Transverse colon (tissue), 4 donors: ENCODE data around the gene BLZF1.

Experiments used
- CTCF ChIP-seq, 5 experiments: fragments of 200-600 bp in 3 of 5; fragments of 450-650 bp in 2 of 5; sonication (generic) in 3 of 5; IDR thresholded peaks; 1 replicate in 2 of 5; 2 replicates in 3 of 5; pipeline ENCODE4 v1.5.1; 2016 to 2017; ENCODE audit warnings: antibody characterized with exemption in 5 of 5, inconsistent platforms in 3 of 5, mild to moderate bottlenecking in 2 of 5, moderate library complexity in 1 of 5
- EP300 ChIP-seq: sonication (generic); formaldehyde crosslinking; IDR thresholded peaks from one replicate; pipeline ENCODE4 v1.6.1; 2017; ENCODE audit warnings: antibody characterized with exemption, low read depth
- POLR2A ChIP-seq: fragments of 450-650 bp; IDR thresholded peaks from one replicate; pipeline ENCODE4 v1.6.1; 2016; ENCODE audit warnings: antibody characterized with exemption, mild to moderate bottlenecking, moderate library complexity
- POLR2AphosphoS5 ChIP-seq, 3 donors: sonication (generic); formaldehyde crosslinking; IDR thresholded peaks; one replicate each; pipeline ENCODE4 v1.6.1; 2016; ENCODE audit warnings: antibody characterized with exemption in 3 of 3

GRCh38 chr1:169325117-169325516 is 42.9 kb upstream of the BLZF1 start:
- TF ChIP-seq CTCF (IDR thresholded peaks at IDR 0.05), result no peak
- TF ChIP-seq POLR2A, result no peak
- no peak for TF ChIP-seq POLR2AphosphoS5 (IDR thresholded peaks at IDR 0.05)
- TF ChIP-seq EP300, result no peak
